Stomach (tissue), 4 donors: Measurements from ENCODE around the gene FIGLA.

ENCODE experiments used
- POLR2A ChIP-seq, 4 donors: fragments of 450-650 bp; IDR thresholded peaks; one replicate each; pipeline ENCODE4 v1.6.1; 2016; ENCODE audit warnings: antibody characterized with exemption in 4 of 4, control low read depth in 2 of 4, mild to moderate bottlenecking in 1 of 4, moderate library complexity in 1 of 4
- TF ChIP-seq, protein P1 (sequence below), 7 experiments: fragments of 450-650 bp in 4 of 7; fragments of 200-600 bp in 3 of 7; sonication (generic) in 3 of 7; IDR thresholded peaks; one replicate each; pipeline ENCODE4 v1.5.1; 2016 to 2019; ENCODE audit warnings: antibody characterized with exemption in 7 of 7, control low read depth in 2 of 7, mild to moderate bottlenecking in 1 of 7

DNA sequence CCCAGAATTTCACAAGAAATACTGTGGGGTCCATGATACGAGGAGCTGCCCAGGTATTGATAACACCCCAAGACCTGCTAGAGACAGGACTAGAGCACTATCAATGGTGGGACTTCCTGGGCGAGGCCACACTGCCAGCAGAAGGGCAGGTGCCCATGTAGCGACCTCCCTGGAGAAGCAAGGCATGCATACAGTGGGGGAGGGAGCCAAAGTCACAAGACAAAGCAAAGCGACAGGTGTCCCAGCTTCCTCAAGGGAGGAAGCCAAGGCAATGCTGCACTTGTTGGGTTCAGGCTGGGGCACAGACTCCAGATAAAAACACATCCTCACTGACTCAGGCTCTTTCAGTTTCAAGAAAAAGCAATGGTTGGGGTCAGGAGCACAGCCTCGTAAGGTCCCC lies 37.7 kb upstream of the FIGLA start:
- TF ChIP-seq, protein P1, sequence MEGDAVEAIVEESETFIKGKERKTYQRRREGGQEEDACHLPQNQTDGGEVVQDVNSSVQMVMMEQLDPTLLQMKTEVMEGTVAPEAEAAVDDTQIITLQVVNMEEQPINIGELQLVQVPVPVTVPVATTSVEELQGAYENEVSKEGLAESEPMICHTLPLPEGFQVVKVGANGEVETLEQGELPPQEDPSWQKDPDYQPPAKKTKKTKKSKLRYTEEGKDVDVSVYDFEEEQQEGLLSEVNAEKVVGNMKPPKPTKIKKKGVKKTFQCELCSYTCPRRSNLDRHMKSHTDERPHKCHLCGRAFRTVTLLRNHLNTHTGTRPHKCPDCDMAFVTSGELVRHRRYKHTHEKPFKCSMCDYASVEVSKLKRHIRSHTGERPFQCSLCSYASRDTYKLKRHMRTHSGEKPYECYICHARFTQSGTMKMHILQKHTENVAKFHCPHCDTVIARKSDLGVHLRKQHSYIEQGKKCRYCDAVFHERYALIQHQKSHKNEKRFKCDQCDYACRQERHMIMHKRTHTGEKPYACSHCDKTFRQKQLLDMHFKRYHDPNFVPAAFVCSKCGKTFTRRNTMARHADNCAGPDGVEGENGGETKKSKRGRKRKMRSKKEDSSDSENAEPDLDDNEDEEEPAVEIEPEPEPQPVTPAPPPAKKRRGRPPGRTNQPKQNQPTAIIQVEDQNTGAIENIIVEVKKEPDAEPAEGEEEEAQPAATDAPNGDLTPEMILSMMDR (IDR thresholded peaks at IDR 0.05): no peak
- TF ChIP-seq POLR2A (IDR thresholded peaks at IDR 0.05): no peak
